CD4-positive, alpha-beta T cell treated with Interleukin-6 at 100 ng/mL for 8 hours (primary cell): Measurements from ENCODE around the gene UBE2D2.
"Not testable (repeated sequence)": the region's sequence is repeated elsewhere in the genome, so short reads cannot be mapped to it uniquely, and the experiment has no call there.

ENCODE experiments used
- DNase-seq: peaks from one replicate; pipeline ENCODE4 v3.0.0-alpha.2; 2020; ENCODE audit warnings: mixed read lengths, low spot score

Gene UBE2D2

GRCh38 chr5:139560752-139561654, at the start of gene UBE2D2:
TSS of gene UBE2D2 (plus strand) at chr5:139561339. CDS start at chr5:139561792, 453 bp downstream.
- peak; percentile 97 for DNase-seq

DNA sequence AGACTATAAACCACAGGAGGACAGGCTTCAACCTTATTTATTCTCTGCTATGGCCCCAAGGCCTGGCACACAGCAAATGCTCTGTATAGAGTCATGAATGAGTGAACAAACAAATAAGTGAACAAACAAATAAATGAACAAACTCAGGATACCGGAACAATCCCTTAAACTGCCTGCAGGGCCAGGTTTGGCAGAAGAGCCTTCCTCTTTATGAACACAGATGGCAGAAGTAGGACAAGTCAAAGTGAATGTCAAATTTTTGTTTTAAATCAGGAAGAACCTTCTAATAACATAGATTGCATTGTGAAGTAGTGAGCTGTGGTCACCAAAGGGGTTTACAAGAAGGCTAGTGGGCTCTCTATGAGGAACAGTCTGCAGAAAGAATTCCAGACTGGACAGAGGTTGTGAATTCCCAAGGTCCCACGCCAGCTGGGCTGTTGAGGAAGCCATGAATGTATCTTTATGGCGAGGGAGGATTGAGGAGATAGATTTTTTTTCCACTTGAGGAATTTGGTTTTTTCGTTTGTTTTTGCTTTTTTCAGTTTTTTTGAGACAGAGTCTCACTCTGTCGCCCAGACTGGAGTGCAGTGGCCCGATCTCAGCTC, 48.3 kb upstream of the UBE2D2 start:
- no peak for DNase-seq

- DNase-seq, result peak; percentile 82
Measured at GRCh38 chr5:139513434-139513833, 47.7 kb upstream of the UBE2D2 start.

GRCh38 chr5:139513852-139514485, 47.2 kb upstream of the UBE2D2 start:
- no peak for DNase-seq

DNA sequence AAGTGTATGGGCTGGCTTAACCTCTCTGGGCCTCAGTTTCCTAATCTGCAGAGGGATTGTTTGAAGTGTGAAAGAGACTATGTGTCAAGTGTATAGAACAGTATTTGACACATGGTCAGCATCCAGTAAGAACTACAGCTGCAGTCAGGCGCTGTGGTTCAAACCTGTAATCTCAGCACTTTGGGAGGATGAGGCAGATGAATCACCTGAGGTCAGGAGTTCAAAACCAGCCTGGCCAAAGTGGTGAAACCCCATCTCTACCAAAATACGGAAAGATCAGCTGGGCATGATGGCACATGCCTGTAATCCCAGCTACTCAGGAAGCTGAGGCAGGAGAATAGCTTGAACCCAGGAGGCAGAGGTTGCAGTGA, 46.7 kb upstream of the UBE2D2 start:
- DNase-seq, result no peak

DNA sequence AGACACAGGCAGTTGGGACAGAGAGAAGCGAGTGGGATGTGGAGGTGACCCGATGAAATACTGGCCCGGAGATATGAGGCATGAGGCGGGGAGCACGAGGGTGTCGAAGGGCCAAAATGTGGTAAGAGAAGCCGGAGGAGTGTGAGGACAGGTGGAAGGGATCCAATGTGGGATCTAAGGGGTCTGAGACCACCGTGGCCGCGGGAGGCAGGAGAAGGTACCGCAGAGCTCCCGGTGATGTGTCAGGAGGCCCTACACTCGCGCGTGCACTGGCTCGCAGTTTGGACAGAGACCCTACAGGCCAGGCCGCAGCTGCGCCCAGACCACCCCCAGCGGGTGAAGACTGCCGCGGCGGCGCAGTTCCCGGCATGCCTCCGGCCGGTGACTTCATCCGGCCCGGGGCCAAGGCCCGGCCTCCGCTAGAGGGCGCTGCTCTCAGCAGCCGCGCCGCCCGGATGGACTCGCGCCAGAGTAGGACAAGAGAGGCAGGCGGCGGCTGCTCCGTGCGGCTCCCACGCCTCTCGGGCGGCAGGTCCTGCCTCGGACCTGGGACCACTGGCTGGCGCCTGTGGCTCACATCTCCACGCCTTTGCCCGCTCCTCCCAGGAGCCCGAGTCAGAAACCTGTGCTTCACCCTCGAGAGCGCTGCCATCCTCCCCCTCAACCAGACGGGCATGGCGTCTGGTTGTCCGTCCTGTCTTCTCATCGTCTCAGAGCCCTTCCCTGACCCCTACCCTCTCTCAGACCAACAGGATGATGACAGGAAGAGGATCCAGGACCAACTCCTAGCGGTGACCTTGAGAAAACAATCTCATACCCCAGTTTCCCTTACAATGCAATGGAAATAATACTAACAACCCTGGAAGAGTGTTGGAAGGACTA, 43.2 kb upstream of the UBE2D2 start:
- peak; percentile 86 for DNase-seq

DNA sequence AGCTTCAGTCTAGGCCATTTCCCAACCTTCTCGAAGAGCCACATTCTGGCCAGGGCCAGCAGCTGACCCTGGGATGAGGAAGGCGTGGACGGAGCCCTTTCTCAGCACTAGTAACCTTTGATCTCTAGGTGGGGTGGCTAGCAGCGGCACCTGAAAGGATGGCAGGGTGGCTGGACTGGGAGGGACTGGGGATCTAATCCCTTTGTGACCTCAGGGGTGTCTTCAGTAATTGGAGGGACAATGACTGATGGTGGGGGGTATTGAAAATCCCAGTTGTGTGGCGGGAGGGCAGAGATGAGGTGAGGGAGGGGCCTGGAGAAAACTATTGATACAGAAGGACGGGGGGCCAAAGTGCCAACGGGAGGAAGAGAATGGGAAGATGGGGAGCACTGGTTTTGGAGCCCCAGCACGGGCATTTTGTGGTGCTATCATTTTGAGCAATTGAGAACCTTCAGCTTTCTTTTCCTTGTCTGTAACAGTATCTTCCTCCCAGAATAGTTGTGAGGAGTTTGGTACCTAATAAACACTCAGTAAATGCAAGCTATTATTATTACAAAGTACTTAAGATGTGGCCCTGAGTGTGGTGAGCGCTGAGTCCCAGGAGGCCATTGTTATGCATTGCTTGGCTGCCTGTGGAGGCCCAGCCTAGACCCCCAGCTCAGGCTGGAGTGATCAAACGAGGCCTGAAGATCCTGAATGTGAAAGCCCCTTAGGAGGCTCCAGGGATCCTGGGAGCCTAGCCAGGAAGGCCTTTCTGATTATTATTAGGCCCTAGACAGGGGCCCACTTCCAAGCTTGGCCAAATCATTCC, 37.3 kb upstream of the UBE2D2 start:
- DNase-seq, result no peak

DNA sequence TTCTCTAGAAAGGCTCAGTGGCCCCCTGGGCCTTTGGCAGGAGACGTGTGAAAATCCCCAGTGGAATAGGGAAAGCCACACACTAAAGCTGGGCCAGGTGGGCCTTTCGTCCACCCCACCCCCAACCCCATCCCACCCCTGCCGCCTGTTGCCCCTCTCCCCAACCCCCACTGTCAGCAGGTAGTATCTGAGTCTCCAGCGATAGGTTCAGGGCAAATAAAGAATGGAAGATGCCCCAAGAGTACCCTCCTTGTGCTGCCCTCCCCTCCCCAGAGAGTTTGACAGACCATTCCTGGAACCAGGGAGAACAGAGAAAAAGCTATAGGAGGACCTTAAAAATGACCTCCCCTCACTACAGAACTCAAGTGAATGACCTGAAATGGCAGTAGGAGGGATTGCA, 36.7 kb upstream of the UBE2D2 start:
- no peak for DNase-seq

GRCh38 chr5:139524940-139525585, 36.1 kb upstream of the UBE2D2 start:
- no peak for DNase-seq

DNA sequence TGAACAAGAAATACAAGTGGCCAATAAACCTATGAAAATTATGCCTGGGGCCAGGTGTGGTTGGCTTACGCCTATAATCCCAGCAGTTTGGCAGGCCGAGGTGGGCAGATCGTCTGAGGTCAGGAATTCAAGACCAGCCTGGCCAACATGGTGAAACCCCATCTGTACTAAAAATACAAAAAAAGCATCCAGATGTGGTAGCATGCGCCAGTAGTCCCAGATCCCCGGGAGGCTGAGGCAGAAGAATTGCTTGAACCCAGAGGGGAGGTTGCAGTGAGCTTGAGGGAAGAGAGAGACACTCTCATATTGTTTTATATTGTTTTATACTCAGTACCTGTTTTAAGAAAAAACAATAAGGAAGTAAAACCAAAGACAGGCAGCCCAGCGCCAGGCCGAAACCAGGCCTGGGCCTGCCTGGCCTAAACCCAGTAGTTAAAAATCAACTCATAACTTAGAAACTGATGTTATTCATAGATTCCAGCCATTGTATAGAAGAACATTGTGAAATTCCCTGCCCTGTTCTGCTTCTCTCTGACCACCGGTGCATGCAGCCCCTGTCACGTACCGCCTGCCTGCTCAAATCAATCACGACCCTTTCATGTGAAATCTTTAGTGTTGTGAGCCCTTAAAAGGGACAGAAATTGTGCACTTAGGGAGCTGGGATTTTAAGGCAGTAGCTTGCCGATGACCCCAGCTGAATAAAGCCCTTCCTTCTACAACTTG, 35.4 kb upstream of the UBE2D2 start:
- not testable (repeated sequence) for DNase-seq

DNA sequence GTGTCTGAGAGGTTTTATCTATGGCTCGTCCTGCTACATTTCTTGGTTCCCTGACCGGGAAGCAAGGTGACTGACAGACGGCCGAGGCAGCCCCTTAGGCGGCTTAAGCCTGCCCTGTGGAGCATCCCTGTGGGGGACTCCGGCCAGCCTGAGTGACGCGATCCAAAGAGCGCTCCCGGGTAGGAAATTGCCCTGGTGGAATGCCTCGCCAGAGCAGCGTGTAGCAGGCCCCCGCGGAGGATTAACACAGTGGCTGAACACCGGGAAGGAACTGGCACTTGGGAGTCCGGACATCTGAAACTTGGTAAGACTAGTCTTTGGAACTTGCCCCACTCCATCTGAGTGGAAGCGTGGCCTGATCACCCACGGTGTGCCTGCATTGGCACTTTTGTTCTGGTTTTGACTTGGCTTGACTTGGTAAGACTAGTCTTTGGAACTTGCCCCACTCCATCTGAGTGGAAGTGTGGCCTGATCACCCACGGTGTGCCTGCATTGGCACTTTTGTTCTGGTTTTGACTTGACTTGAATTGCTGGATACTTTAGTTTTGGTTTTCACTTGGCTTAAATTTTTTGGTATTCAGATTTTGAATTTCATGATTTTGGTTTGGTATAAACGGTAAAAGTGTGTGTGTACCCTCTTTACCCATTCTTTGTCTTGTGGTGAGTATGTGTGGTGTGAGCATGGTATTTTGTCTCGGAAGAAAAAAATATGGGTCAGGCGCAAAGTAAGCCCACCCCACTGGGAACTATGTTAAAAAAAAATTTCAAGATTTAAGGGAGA, 34.6 kb upstream of the UBE2D2 start:
- DNase-seq, result not testable (repeated sequence)

GRCh38 chr5:139527090-139527470, 34.1 kb upstream of the UBE2D2 start:
- DNase-seq, result not testable (repeated sequence)

DNA sequence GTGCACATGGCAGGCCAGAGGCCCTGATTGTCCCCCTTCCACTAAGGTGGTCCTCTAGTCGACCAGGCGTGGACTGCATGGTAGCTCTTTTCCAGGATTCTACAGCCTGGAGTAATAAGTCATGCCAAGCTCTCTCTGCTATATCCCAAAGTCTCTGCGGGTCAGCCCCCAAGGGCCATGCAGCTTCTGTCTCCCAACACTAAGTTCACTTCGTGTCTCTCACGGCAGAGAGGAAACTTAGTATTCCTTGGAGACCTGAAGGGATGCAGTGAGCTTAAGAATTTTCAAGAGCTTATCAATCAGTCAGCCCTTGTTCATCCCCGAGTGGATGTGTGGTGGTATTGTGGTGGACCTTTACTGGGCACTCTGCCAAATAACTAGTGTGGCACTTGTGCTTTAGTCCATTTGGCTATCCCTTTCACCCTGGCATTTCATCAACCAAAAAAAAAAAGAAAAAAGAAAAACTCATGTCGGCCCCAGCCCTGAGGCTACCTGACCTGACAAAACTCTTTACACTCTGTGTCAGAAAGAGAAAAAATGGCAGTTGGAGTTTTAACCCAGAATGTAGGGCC, 33.2 kb upstream of the UBE2D2 start:
- DNase-seq, result not testable (repeated sequence)

GRCh38 chr5:139528695-139529094, 32.4 kb upstream of the UBE2D2 start:
- DNase-seq, result not testable (repeated sequence)

DNA sequence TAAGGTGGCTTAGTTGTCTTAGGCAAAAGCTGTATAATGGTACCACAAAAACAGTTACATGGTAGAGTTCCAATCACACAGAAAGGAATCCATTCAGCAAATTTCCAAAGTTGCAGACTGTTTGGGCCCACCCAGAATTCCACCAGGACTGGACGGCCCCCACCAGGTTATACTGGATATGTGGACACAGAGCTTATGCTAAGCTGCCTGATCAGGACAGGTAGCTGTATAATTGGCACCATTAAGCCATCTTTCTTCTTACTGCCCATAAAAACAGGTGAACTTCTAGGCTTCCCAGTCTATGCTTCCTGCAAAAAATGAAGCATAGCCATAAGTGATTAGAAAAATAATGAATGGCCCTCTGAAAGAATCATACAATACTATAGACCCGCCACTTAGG, 31.1 kb upstream of the UBE2D2 start:
- DNase-seq, result not testable (repeated sequence)

- DNase-seq, result no peak
Measured at GRCh38 chr5:139531772-139532169, 29.4 kb upstream of the UBE2D2 start.

- DNase-seq, result peak; percentile 52
Measured at GRCh38 chr5:139543423-139543991, 17.6 kb upstream of the UBE2D2 start.

DNA sequence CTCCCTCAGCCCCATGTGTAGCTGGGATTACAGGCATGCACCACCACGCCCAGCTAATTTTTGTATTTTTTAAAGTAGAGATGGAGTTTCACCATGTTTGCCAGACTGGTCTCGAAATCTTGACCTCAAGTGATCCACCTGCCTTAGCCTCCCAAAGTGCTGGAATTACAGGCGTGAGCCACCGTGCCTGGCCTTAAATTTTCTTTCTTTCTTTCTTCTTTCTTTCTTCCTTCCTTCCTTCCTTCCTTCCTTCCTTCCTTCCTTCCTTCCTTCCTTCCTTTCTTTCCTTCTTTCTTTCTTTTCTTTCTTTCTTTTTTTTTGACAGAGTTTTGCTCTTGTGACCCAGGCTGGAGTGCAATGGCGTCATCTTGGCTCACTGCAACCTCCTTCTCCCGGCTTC, 14.5 kb upstream of the UBE2D2 start:
- not testable (repeated sequence) for DNase-seq
